HG02642 (cell line): ENCODE results near the gene GTPBP2.

Experiments
- ATAC-seq: cut with Tn5 transposase; IDR thresholded peaks from one replicate; pipeline ENCODE4 v1.9.1; 2021; ENCODE audit warnings: mild to moderate bottlenecking; ENCODE audit not compliant: unreplicated experiment, poor library complexity

Gene GTPBP2

GRCh38 chr6:43588194-43588593, 40.9 kb downstream of the GTPBP2 start:
- no peak for ATAC-seq

GRCh38 chr6:43584892-43585570, 44.0 kb downstream of the GTPBP2 start:
- ATAC-seq = no peak

- ATAC-seq = no peak
Observed at GRCh38 chr6:43582911-43583310, 46.2 kb downstream of the GTPBP2 start.

GRCh38 chr6:43579171-43579570, 49.9 kb downstream of the GTPBP2 start:
- no peak for ATAC-seq

- no peak for ATAC-seq
Observed at GRCh38 chr6:43578748-43579147, 50.3 kb downstream of the GTPBP2 start.

GRCh38 chr6:43575772-43576551, 53.1 kb downstream of the GTPBP2 start, which contains the start of the genes POLH and XPO5:
POLH (plus strand) TSS chr6:43576185; CDS start chr6:43582320, 6,135 bp downstream.
XPO5 (minus strand) TSS chr6:43576038; CDS start chr6:43575864, 174 bp downstream.
- ATAC-seq = peak; percentile 88

GRCh38 chr6:43575105-43575771, 53.8 kb downstream of the GTPBP2 start:
- ATAC-seq = peak; percentile 16

- ATAC-seq = no peak
Observed at GRCh38 chr6:43572015-43572414, 57.0 kb downstream of the GTPBP2 start.

GRCh38 chr6:43570876-43571441, 58.1 kb downstream of the GTPBP2 start:
- no peak for ATAC-seq
